Stimulated activated naive CD8-positive, alpha-beta T cell treated with anti-CD3 and anti-CD28 coated beads, Interleukin-15, amount 100 ng/mL, for 72 hours (primary cell): ENCODE results near the gene KRT72.
A peak's percentile ranks its signal among the peaks of the same experiment; 100 is the strongest.

Experiments used
- ATAC-seq: fragments of 150-1000 bp; cut with Tn5 transposase; 2 replicates; pipeline ENCODE4 v1.10.0; 2021; ENCODE audit warnings: mild to moderate bottlenecking, moderate library complexity
- DNase-seq, 2 donors: peaks; one replicate each; pipeline ENCODE4 v3.0.0; 2021 to 2022
- H3K27ac Mint-ChIP-seq, 2 donors: one replicate each; pipeline ENCODE4 v1.8.0; 2022; ENCODE audit warnings: mild to moderate bottlenecking in 2 of 2, mixed read lengths in 2 of 2, moderate library complexity in 2 of 2
- H3K27me3 Mint-ChIP-seq: one replicate; pipeline ENCODE4 v1.8.0; 2022; ENCODE audit warnings: mixed read lengths
- H3K4me1 Mint-ChIP-seq: one replicate; pipeline ENCODE4 v1.8.0; 2022; ENCODE audit warnings: mild to moderate bottlenecking, mixed read lengths
- H3K4me3 Mint-ChIP-seq, 2 donors: one replicate each; pipeline ENCODE4 v1.8.0; 2022; ENCODE audit warnings: mild to moderate bottlenecking in 2 of 2, mixed read lengths in 2 of 2, moderate library complexity in 1 of 2
- H3K9me3 Mint-ChIP-seq, 2 donors: one replicate each; pipeline ENCODE4 v1.8.0; 2022; ENCODE audit warnings: mixed read lengths in 2 of 2

Gene KRT72

GRCh38 chr12:52600941-52601481, at the start of gene KRT72:
Gene KRT72 (minus strand): TSS chr12:52601463. CDS start chr12:52601452, 11 bp downstream.
- ATAC-seq: no peak
- Mint-ChIP-seq H3K4me1 (peaks cover 27% of the 10 kb centered on the region), H3K27ac (no peak within 1 kb of the TSS), H3K4me3 (no peak within 1 kb of the TSS), H3K27me3 (no peaks in the 10 kb centered on the region), H3K9me3 (no peaks in the 10 kb centered on the region)
- DNase-seq: peak in 1 of 2 donors; percentile 5

GRCh38 chr12:52650520-52651081, 49.3 kb upstream of the KRT72 start:
- peaks cover 48% of the 10 kb centered on the region for H3K4me1 Mint-ChIP-seq

GRCh38 chr12:52649066-52649465, 47.8 kb upstream of the KRT72 start:
- Mint-ChIP-seq H3K9me3 (no peaks in the 10 kb centered on the region), H3K27me3 (no peaks in the 10 kb centered on the region), H3K4me1 (peaks cover 64% of the 10 kb centered on the region), H3K4me3 (no peak overlapping the region), H3K27ac (peak overlapping the region in 1 of 2 donors; percentile 47)
- no peak for DNase-seq
- no peak for ATAC-seq

More at GRCh38 chr12:52650520-52651081, 49.3 kb upstream of the KRT72 start:
- DNase-seq (no peak), ATAC-seq (no peak)
- no peak overlapping the region for H3K4me3 Mint-ChIP-seq
- H3K27me3 Mint-ChIP-seq: no peaks in the 10 kb centered on the region
- no peak overlapping the region for H3K27ac Mint-ChIP-seq
- H3K9me3 Mint-ChIP-seq: no peaks in the 10 kb centered on the region

- H3K27ac Mint-ChIP-seq: peak overlapping the region in 1 of 2 donors; percentile 51
- no peak overlapping the region for H3K4me3 Mint-ChIP-seq
- no peaks in the 10 kb centered on the region for H3K9me3 Mint-ChIP-seq
- H3K27me3 Mint-ChIP-seq: no peaks in the 10 kb centered on the region
- no peak for ATAC-seq
- peaks cover 73% of the 10 kb centered on the region for H3K4me1 Mint-ChIP-seq
- no peak for DNase-seq
These were observed 46.8 kb upstream of the KRT72 start for GRCh38 chr12:52648012-52648550.

- no peaks in the 10 kb centered on the region for H3K27me3 Mint-ChIP-seq
- no peak overlapping the region for H3K27ac Mint-ChIP-seq
- peaks cover 75% of the 10 kb centered on the region for H3K4me1 Mint-ChIP-seq
- H3K9me3 Mint-ChIP-seq: no peaks in the 10 kb centered on the region
- no peak overlapping the region for H3K4me3 Mint-ChIP-seq
- DNase-seq (no peak), ATAC-seq (no peak)
These were observed 46.3 kb upstream of the KRT72 start for GRCh38 chr12:52647601-52648000.

- ATAC-seq (no peak), DNase-seq (no peak)
- H3K4me1 Mint-ChIP-seq: peaks cover 85% of the 10 kb centered on the region
- no peaks in the 10 kb centered on the region for H3K9me3 Mint-ChIP-seq
- H3K27me3 Mint-ChIP-seq: no peaks in the 10 kb centered on the region
- no peak overlapping the region for H3K4me3 Mint-ChIP-seq
- H3K27ac Mint-ChIP-seq: no peak overlapping the region
These were observed 45.4 kb upstream of the KRT72 start for GRCh38 chr12:52646613-52647012.

- H3K27me3 Mint-ChIP-seq: no peaks in the 10 kb centered on the region
- DNase-seq (no peak), ATAC-seq (no peak)
- H3K27ac Mint-ChIP-seq: peak overlapping the region in 1 of 2 donors; percentile 71
- peaks cover 90% of the 10 kb centered on the region for H3K4me1 Mint-ChIP-seq
- H3K4me3 Mint-ChIP-seq: peak overlapping the region; percentile 36 to 49
- H3K9me3 Mint-ChIP-seq: no peaks in the 10 kb centered on the region
These were observed 44.7 kb upstream of the KRT72 start for GRCh38 chr12:52645982-52646381.

GRCh38 chr12:52645120-52645761, 44.0 kb upstream of the KRT72 start:
- Mint-ChIP-seq H3K4me1 (peaks cover 88% of the 10 kb centered on the region), H3K4me3 (peak overlapping the region; percentile 25 to 46), H3K27ac (peak overlapping the region; percentile 90 to 91), H3K9me3 (no peaks in the 10 kb centered on the region), H3K27me3 (no peaks in the 10 kb centered on the region)
- ATAC-seq: peak; percentile 97
- DNase-seq: peak; percentile 16 to 56

GRCh38 chr12:52644078-52644415, 42.8 kb upstream of the KRT72 start:
- ATAC-seq (no peak), DNase-seq (no peak)
- no peaks in the 10 kb centered on the region for H3K27me3 Mint-ChIP-seq
- no peak overlapping the region for H3K27ac Mint-ChIP-seq
- peaks cover 76% of the 10 kb centered on the region for H3K4me1 Mint-ChIP-seq
- no peaks in the 10 kb centered on the region for H3K9me3 Mint-ChIP-seq
- no peak overlapping the region for H3K4me3 Mint-ChIP-seq

GRCh38 chr12:52643233-52644077, 42.2 kb upstream of the KRT72 start:
- DNase-seq: no peak
- Mint-ChIP-seq H3K9me3 (no peaks in the 10 kb centered on the region), H3K4me1 (peaks cover 71% of the 10 kb centered on the region), H3K4me3 (no peak overlapping the region), H3K27ac (no peak overlapping the region), H3K27me3 (no peaks in the 10 kb centered on the region)
- ATAC-seq: no peak

GRCh38 chr12:52641468-52641867, 40.2 kb upstream of the KRT72 start:
- no peaks in the 10 kb centered on the region for H3K27me3 Mint-ChIP-seq
- no peak for ATAC-seq
- no peaks in the 10 kb centered on the region for H3K9me3 Mint-ChIP-seq
- H3K27ac Mint-ChIP-seq: no peak overlapping the region
- H3K4me1 Mint-ChIP-seq: peaks cover 56% of the 10 kb centered on the region
- no peak overlapping the region for H3K4me3 Mint-ChIP-seq
- DNase-seq: no peak

- H3K27ac Mint-ChIP-seq: peak overlapping the region in 1 of 2 donors; percentile 39
- peaks cover 45% of the 10 kb centered on the region for H3K4me1 Mint-ChIP-seq
- no peak for DNase-seq
- H3K9me3 Mint-ChIP-seq: no peaks in the 10 kb centered on the region
- ATAC-seq: no peak
- H3K4me3 Mint-ChIP-seq: no peak overlapping the region
- H3K27me3 Mint-ChIP-seq: no peaks in the 10 kb centered on the region
These were observed 36.0 kb upstream of the KRT72 start for GRCh38 chr12:52637299-52637698.

- Mint-ChIP-seq H3K9me3 (no peaks in the 10 kb centered on the region), H3K4me3 (no peak overlapping the region), H3K4me1 (peaks cover 45% of the 10 kb centered on the region), H3K27me3 (no peaks in the 10 kb centered on the region), H3K27ac (no peak overlapping the region)
- ATAC-seq (no peak), DNase-seq (no peak)
These were observed 35.5 kb upstream of the KRT72 start for GRCh38 chr12:52636592-52637258.

- H3K4me3 Mint-ChIP-seq: no peak overlapping the region
- H3K4me1 Mint-ChIP-seq: peaks cover 43% of the 10 kb centered on the region
- peak; percentile 33 for ATAC-seq
- H3K9me3 Mint-ChIP-seq: no peaks in the 10 kb centered on the region
- DNase-seq: no peak
- H3K27ac Mint-ChIP-seq: no peak overlapping the region
- no peaks in the 10 kb centered on the region for H3K27me3 Mint-ChIP-seq
These were observed 34.9 kb upstream of the KRT72 start for GRCh38 chr12:52636189-52636588.
